HepG2 (cell line): ENCODE data around the gene MUCL3. TPM values are rescaled to one million over a fixed set of nuclear protein-coding genes. Genes with fewer than 3 reads are reported as not detected.

ENCODE experiments used
- DR1 ChIP-seq: sonication (generic); formaldehyde crosslinking; IDR thresholded peaks from 2 replicates; pipeline ENCODE4 v1.8.0; 2021; ENCODE audit warnings: mild to moderate bottlenecking, missing genetic modification reagents, inconsistent platforms
- ELF3 ChIP-seq: IDR thresholded peaks from 2 replicates; pipeline ENCODE4 v1.6.1; 2016; ENCODE audit warnings: missing genetic modification reagents, missing compliant biosample characterization
- GFI1 ChIP-seq: sonication (generic); formaldehyde crosslinking; IDR thresholded peaks from 2 replicates; pipeline ENCODE4 v1.5.0; 2020; ENCODE audit warnings: missing genetic modification reagents, mild to moderate bottlenecking, borderline replicate concordance
- HOXA5 ChIP-seq: sonication (generic); formaldehyde crosslinking; IDR thresholded peaks from 2 replicates; pipeline ENCODE4 v1.4.0; 2020; ENCODE audit warnings: missing genetic modification reagents
- KDM5A ChIP-seq: fragments of 200-600 bp; sonication (generic); IDR thresholded peaks from 2 replicates; pipeline ENCODE4 v1.7.0; 2018; ENCODE audit warnings: antibody characterized with exemption, mild to moderate bottlenecking, low read length, borderline replicate concordance
- KLF6 ChIP-seq: IDR thresholded peaks from 2 replicates; pipeline ENCODE4 v1.8.0; 2016; ENCODE audit warnings: missing biosample characterization, missing genetic modification reagents
- MED1 ChIP-seq: sonication (generic); formaldehyde crosslinking; IDR thresholded peaks from 2 replicates; pipeline ENCODE4 v1.4.0; 2020; ENCODE audit warnings: missing genetic modification reagents
- PAWR ChIP-seq: sonication (generic); formaldehyde crosslinking; IDR thresholded peaks from 2 replicates; pipeline ENCODE4 v1.4.0; 2020; ENCODE audit warnings: missing genetic modification reagents, mild to moderate bottlenecking, borderline replicate concordance
- SETDB1 ChIP-seq: sonication (generic); formaldehyde crosslinking; IDR thresholded peaks from 2 replicates; pipeline ENCODE4 v1.5.1; 2020; ENCODE audit warnings: missing genetic modification reagents, mild to moderate bottlenecking, borderline replicate concordance
- SOX6 ChIP-seq, 2 experiments: fragments of 450-650 bp in 1 of 2; sonication (generic) in 1 of 2; formaldehyde crosslinking in 1 of 2; IDR thresholded peaks; 2 replicates each; pipeline versions ENCODE4 v1.4.0 to v1.6.1; 2017 to 2020; ENCODE audit warnings: antibody characterized with exemption in 1 of 2, mild to moderate bottlenecking in 1 of 2, missing genetic modification reagents in 1 of 2
- TEAD2 ChIP-seq: sonication (generic); formaldehyde crosslinking; IDR thresholded peaks from 2 replicates; pipeline ENCODE4 v1.9.0; 2021; ENCODE audit warnings: missing genetic modification reagents
- YY1 ChIP-seq: IDR thresholded peaks from 2 replicates; pipeline ENCODE4 v1.6.1; 2011; ENCODE audit warnings: low read length, low read depth, moderate library complexity, mild to moderate bottlenecking; ENCODE audit not compliant: insufficient read depth, insufficient replicate concordance
- ZBTB7A ChIP-seq: sonication (generic); formaldehyde crosslinking; IDR thresholded peaks from 2 replicates; pipeline ENCODE4 v1.8.0; 2022; ENCODE audit warnings: mild to moderate bottlenecking, missing genetic modification reagents
- ZFP91 ChIP-seq: sonication (generic); formaldehyde crosslinking; IDR thresholded peaks from 2 replicates; pipeline ENCODE4 v1.9.0; 2022; ENCODE audit warnings: missing genetic modification reagents, mild to moderate bottlenecking, borderline replicate concordance
- ZNF276 ChIP-seq: sonication (generic); formaldehyde crosslinking; IDR thresholded peaks from 2 replicates; pipeline ENCODE4 v1.4.0; 2020; ENCODE audit warnings: mild to moderate bottlenecking, low read depth, missing genetic modification reagents
- ZNF7 ChIP-seq: IDR thresholded peaks from 2 replicates; pipeline ENCODE4 v1.6.1; 2016; ENCODE audit warnings: missing biosample characterization, missing genetic modification reagents
- ZNF709 ChIP-seq: sonication (generic); formaldehyde crosslinking; IDR thresholded peaks from 2 replicates; pipeline ENCODE4 v1.5.0; 2020; ENCODE audit warnings: mild to moderate bottlenecking, missing genetic modification reagents
- ZNF746 ChIP-seq: sonication (generic); formaldehyde crosslinking; IDR thresholded peaks from 2 replicates; pipeline ENCODE4 v1.8.0; 2022; ENCODE audit warnings: mild to moderate bottlenecking, missing genetic modification reagents
- ZNF75D ChIP-seq: sonication (generic); formaldehyde crosslinking; IDR thresholded peaks from 2 replicates; pipeline ENCODE4 v1.8.1; 2023; ENCODE audit warnings: missing genetic modification reagents, mild to moderate bottlenecking, borderline replicate concordance
- ZNF780A ChIP-seq: sonication (generic); formaldehyde crosslinking; IDR thresholded peaks from 2 replicates; pipeline ENCODE4 v1.8.0; 2022; ENCODE audit warnings: mild to moderate bottlenecking, missing genetic modification reagents, moderate library complexity
- polyA plus RNA-seq, 8 experiments: library from polyadenylated mRNA; depleted of rRNA in 3 of 8; stranded (reverse) in 7 of 8; unstranded in 1 of 8; fragments of >200 nt; fragmentation: Illumina TruSeq in 4 of 8; extraction: Trizol in 4 of 8; gene quantifications; 2 replicates each; pipeline versions ENCODE4 v1.2.1 to v1.2.3, GENCODE V29; 2011 to 2016; ENCODE audit warnings: low read depth in 4 of 8, missing spikeins in 1 of 8, mixed read lengths in 1 of 8; ENCODE audit not compliant: insufficient read depth in 1 of 8
- total RNA-seq, 5 experiments: library from RNA; depleted of rRNA; stranded (reverse); fragments of >200 nt; fragmentation: Illumina TruSeq; extraction: Trizol; gene quantifications; 2 replicates each; pipeline ENCODE4 v1.2.3, GENCODE V29; 2016; ENCODE audit warnings: low read depth in 1 of 5
- TF ChIP-seq, protein P1 (sequence below): IDR thresholded peaks from 2 replicates; pipeline ENCODE4 v1.6.1; 2016; ENCODE audit warnings: missing genetic modification reagents, missing compliant biosample characterization
- TF ChIP-seq, protein P2 (sequence below): sonication (generic); formaldehyde crosslinking; IDR thresholded peaks from 2 replicates; pipeline ENCODE4 v1.8.0; 2022; ENCODE audit warnings: mild to moderate bottlenecking, missing genetic modification reagents
- TF ChIP-seq, protein P3 (sequence below): sonication (generic); formaldehyde crosslinking; conservative IDR thresholded peaks from 2 replicates; pipeline ENCODE4 v1.5.0; 2020; ENCODE audit warnings: missing genetic modification reagents

MUCL3 gene
- total and polyA plus RNA-seq, 2 of the 13 experiments (the other 11 are each of a cell fraction or from before 2014, with no cell fraction given), result not detected

DNA sequence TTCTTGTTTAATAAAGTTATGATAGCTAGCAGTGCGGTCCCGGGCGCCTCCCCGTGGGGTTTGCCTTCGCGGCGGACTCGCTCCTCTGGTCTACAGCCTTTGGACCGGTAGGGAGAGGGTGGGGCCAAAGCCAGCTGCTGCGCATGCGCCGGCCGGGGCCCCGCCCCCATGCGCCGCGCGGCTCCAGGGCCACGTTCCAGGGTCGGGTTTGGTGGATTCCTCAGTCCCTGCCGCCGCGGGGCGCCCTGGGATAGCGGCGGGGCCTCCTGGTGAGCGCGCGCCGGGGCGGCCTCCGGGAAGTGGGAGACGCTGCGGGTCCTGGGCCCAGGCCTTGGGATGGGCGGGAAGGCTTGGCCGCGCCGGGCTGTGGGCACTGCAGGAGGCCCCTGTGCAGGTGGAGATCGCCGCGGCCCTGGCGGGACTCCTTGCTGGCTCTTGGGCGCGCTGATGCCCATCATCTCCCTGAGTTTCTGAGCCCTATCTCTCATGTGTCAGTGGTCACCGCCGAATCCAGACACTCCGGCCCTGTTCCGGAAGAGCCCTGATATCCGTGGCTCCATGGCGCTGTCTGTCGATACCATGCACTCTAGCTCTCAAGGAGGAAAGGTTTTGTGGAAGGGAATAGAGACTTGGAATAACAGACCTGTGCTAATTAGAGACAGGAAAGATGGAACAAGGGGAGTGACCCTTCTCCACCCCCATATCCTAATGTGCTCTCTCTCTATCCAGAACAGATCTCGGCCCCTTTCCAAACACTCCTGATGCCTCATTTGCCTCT, 26.5 kb upstream of the MUCL3 start, which contains the start of gene VARS2 (continued):
- TF ChIP-seq GFI1 (CRISPR knock-in tag), result no peak; the same call in 1 of the 2 replicates
- TF ChIP-seq MED1 (CRISPR knock-in tag), result peak; percentile 83
- peak; percentile 85; the same call in 1 of the 2 replicates for TF ChIP-seq PAWR (CRISPR knock-in tag)
- peak; percentile 94 for TF ChIP-seq ELF3 (CRISPR knock-in tag)
- TF ChIP-seq ZNF746 (CRISPR knock-in tag), result peak; percentile 78; the same call in 1 of the 2 replicates
- peak; percentile 97 for TF ChIP-seq ZFP91
- TF ChIP-seq KLF6, result peak; percentile 96
- no peak for TF ChIP-seq SETDB1
- TF ChIP-seq DR1, result peak; percentile 93
- peak; percentile 92 for TF ChIP-seq ZNF780A
- no peak; the same call in 1 of the 2 replicates for TF ChIP-seq KDM5A
- no peak; the same call in 1 of the 2 replicates for TF ChIP-seq ZNF75D (CRISPR knock-in tag)
- peak; percentile 91 for TF ChIP-seq ZNF709
- TF ChIP-seq TEAD2, result no peak; the same call in 1 of the 2 replicates
- TF ChIP-seq YY1, result peak; percentile 78
- peak; percentile 92 for TF ChIP-seq HOXA5 (CRISPR knock-in tag)
- peak; percentile 82 for TF ChIP-seq ZBTB7A (CRISPR knock-in tag)
- TF ChIP-seq SOX6 (IDR thresholded peaks at IDR 0.05), result no peak
- TF ChIP-seq SOX6 (CRISPR knock-in tag; IDR thresholded peaks at IDR 0.05), result peak; percentile 72
- TF ChIP-seq ZNF276 (CRISPR knock-in tag), result peak; percentile 69
- TF ChIP-seq, protein P1, sequence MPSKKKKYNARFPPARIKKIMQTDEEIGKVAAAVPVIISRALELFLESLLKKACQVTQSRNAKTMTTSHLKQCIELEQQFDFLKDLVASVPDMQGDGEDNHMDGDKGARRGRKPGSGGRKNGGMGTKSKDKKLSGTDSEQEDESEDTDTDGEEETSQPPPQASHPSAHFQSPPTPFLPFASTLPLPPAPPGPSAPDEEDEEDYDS, result peak; percentile 85
- TF ChIP-seq, protein P2, sequence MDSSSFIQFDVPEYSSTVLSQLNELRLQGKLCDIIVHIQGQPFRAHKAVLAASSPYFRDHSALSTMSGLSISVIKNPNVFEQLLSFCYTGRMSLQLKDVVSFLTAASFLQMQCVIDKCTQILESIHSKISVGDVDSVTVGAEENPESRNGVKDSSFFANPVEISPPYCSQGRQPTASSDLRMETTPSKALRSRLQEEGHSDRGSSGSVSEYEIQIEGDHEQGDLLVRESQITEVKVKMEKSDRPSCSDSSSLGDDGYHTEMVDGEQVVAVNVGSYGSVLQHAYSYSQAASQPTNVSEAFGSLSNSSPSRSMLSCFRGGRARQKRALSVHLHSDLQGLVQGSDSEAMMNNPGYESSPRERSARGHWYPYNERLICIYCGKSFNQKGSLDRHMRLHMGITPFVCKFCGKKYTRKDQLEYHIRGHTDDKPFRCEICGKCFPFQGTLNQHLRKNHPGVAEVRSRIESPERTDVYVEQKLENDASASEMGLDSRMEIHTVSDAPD (CRISPR knock-in tag), result peak; percentile 96
- TF ChIP-seq ZNF7 (CRISPR knock-in tag), result no peak
- TF ChIP-seq, protein P3, sequence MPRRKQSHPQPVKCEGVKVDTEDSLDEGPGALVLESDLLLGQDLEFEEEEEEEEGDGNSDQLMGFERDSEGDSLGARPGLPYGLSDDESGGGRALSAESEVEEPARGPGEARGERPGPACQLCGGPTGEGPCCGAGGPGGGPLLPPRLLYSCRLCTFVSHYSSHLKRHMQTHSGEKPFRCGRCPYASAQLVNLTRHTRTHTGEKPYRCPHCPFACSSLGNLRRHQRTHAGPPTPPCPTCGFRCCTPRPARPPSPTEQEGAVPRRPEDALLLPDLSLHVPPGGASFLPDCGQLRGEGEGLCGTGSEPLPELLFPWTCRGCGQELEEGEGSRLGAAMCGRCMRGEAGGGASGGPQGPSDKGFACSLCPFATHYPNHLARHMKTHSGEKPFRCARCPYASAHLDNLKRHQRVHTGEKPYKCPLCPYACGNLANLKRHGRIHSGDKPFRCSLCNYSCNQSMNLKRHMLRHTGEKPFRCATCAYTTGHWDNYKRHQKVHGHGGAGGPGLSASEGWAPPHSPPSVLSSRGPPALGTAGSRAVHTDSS, result no peak
